Smooth muscle cell (in vitro differentiated cells): ENCODE measurements around the gene MYO18B. TPM values are rescaled to one million over a fixed set of nuclear protein-coding genes. Genes with fewer than 3 reads are reported as not detected.

Experiments
- DNase-seq: peaks from one replicate; lab custom pipeline; 2025; ENCODE audit not compliant: unreplicated experiment; lab: John Stamatoyannopoulos, UW
- H2AFZ ChIP-seq: fragments of 200-600 bp; sonication (generic); 2 replicates; pipeline ENCODE4 v1.6.0; 2016; ENCODE audit warnings: antibody characterized with exemption, low read depth, mild to moderate bottlenecking
- H3F3A ChIP-seq: fragments of 200-600 bp; sonication (generic); 2 replicates; pipeline ENCODE4 v1.6.0; 2017; ENCODE audit warnings: antibody characterized with exemption, low read depth
- H3K27ac ChIP-seq: fragments of 200-600 bp; sonication (generic); 2 replicates; pipeline ENCODE4 v1.5.1; 2016; ENCODE audit warnings: low read depth, mild to moderate bottlenecking
- H3K27me3 ChIP-seq: fragments of 200-600 bp; sonication (generic); 2 replicates; pipeline ENCODE4 v1.6.1; 2016; ENCODE audit warnings: low read depth, mild to moderate bottlenecking
- H3K36me3 ChIP-seq: fragments of 200-600 bp; sonication (generic); 2 replicates; pipeline ENCODE4 v1.5.1; 2016; ENCODE audit warnings: low read depth
- H3K4me1 ChIP-seq: fragments of 200-600 bp; sonication (generic); 2 replicates; pipeline ENCODE4 v1.5.1; 2016; ENCODE audit warnings: low read depth
- H3K4me2 ChIP-seq: fragments of 200-600 bp; sonication (generic); 2 replicates; pipeline ENCODE4 v1.6.0; 2016; ENCODE audit warnings: mild to moderate bottlenecking
- H3K4me3 ChIP-seq: fragments of 200-600 bp; sonication (generic); 2 replicates; pipeline ENCODE4 v1.5.1; 2016; ENCODE audit warnings: mild to moderate bottlenecking
- H3K79me2 ChIP-seq: fragments of 200-600 bp; sonication (generic); 2 replicates; pipeline ENCODE4 v1.6.0; 2016; ENCODE audit warnings: low read depth, mild to moderate bottlenecking
- H3K9ac ChIP-seq: fragments of 200-600 bp; sonication (generic); 2 replicates; pipeline ENCODE4 v1.6.0; 2016; ENCODE audit warnings: low read depth
- H3K9me3 ChIP-seq: fragments of 200-600 bp; sonication (generic); replicated peaks from 2 replicates; pipeline ENCODE4 v1.5.1; 2016; ENCODE audit warnings: low read depth
- H4K20me1 ChIP-seq: fragments of 200-600 bp; sonication (generic); 2 replicates; pipeline ENCODE4 v1.6.0; 2016; ENCODE audit warnings: low read depth
- CTCF ChIP-seq: fragments of 200-600 bp; sonication (generic); IDR thresholded peaks from 2 replicates; pipeline ENCODE4 v1.5.1; 2017; ENCODE audit warnings: borderline replicate concordance, mild to moderate bottlenecking, antibody characterized with exemption; ENCODE audit not compliant: insufficient read depth, poor library complexity, severe bottlenecking
- WGBS: methylation state at CpG from one replicate; pipeline ENCODE4 v1.1.7; 2016; ENCODE audit warnings: low lambda C conversion rate; 5-methylcytosine and 5-hydroxymethylcytosine counted together
- polyA plus RNA-seq: library from polyadenylated mRNA; unstranded; fragments of >200 nt; fragmentation: Nextera tagmentation; extraction: Ambion mirVana; gene quantifications from 2 replicates; pipeline ENCODE4 v1.2.1, GENCODE V29; 2016
- total RNA-seq: library from RNA; depleted of rRNA; stranded (reverse); fragments of >200 nt; gene quantifications from 2 replicates; pipeline ENCODE4 v1.2.3, GENCODE V29; 2014

The MYO18B gene
- total and polyA plus RNA-seq, 2 experiments from 2014 or later, result 0.13 to 1.2 TPM

- Histone ChIP-seq H4K20me1 (no peaks in the 10 kb centered on the region), H3K79me2 (no peaks in the 10 kb centered on the region), H3K4me3 (no peak overlapping the region), H3K9ac (no peak overlapping the region), H3K36me3 (no peaks in the 10 kb centered on the region), H3K9me3 (no peaks in the 10 kb centered on the region), H2AFZ (no peak overlapping the region), H3K4me2 (no peak overlapping the region), H3F3A (peaks cover 6% of the 10 kb centered on the region), H3K27ac (no peak overlapping the region), H3K4me1 (peaks cover 21% of the 10 kb centered on the region), H3K27me3 (peaks cover 4% of the 10 kb centered on the region)
- no peak for TF ChIP-seq CTCF
- no peak for DNase-seq
- 94% methylated on average over 4 of the region's 4 CpGs for WGBS
Observed at GRCh38 chr22:25939384-25939783, 197.4 kb downstream of the MYO18B start.

- H2AFZ ChIP-seq, result no peak overlapping the region
- H3K36me3 ChIP-seq, result no peaks in the 10 kb centered on the region
- H3K4me1 ChIP-seq, result peaks cover 21% of the 10 kb centered on the region
- H3K4me3 ChIP-seq, result no peak overlapping the region
- no peak overlapping the region for H3K4me2 ChIP-seq
- DNase-seq, result no peak
- WGBS, result 91% methylated on average over 2 of the region's 2 CpGs
- H3K27me3 ChIP-seq, result no peaks in the 10 kb centered on the region
- no peak overlapping the region for H3K9ac ChIP-seq
- H3K79me2 ChIP-seq, result no peaks in the 10 kb centered on the region
- TF ChIP-seq CTCF, result no peak
- no peaks in the 10 kb centered on the region for H3K9me3 ChIP-seq
- H3F3A ChIP-seq, result peaks cover 6% of the 10 kb centered on the region
- no peak overlapping the region for H3K27ac ChIP-seq
- no peaks in the 10 kb centered on the region for H4K20me1 ChIP-seq
Observed at GRCh38 chr22:25940479-25940878, 198.5 kb downstream of the MYO18B start.

- peak overlapping the region; percentile 14 for H3K4me2 ChIP-seq
- H2AFZ ChIP-seq, result no peak overlapping the region
- peaks cover 6% of the 10 kb centered on the region for H3F3A ChIP-seq
- H3K27me3 ChIP-seq, result no peaks in the 10 kb centered on the region
- H4K20me1 ChIP-seq, result no peaks in the 10 kb centered on the region
- H3K4me1 ChIP-seq, result peaks cover 21% of the 10 kb centered on the region
- no peak for DNase-seq
- no peak overlapping the region for H3K9ac ChIP-seq
- no peak overlapping the region for H3K4me3 ChIP-seq
- H3K36me3 ChIP-seq, result no peaks in the 10 kb centered on the region
- no peak overlapping the region for H3K27ac ChIP-seq
- 39% methylated on average over 8 of the region's 8 CpGs for WGBS
- no peaks in the 10 kb centered on the region for H3K79me2 ChIP-seq
- no peak for TF ChIP-seq CTCF
- no peaks in the 10 kb centered on the region for H3K9me3 ChIP-seq
Observed at GRCh38 chr22:25941365-25941960, 199.5 kb downstream of the MYO18B start.
